Endothelial cell of umbilical vein (primary cell): ENCODE results near the gene ALDH1L2. TPM values are rescaled to one million over a fixed set of nuclear protein-coding genes. Genes with fewer than 3 reads are reported as not detected.

Experiments
- BruUV-seq: library from RNA; stranded (reverse); fragments of 400-500 nt; replicated peaks from 2 replicates; lab custom pipeline; 2021; lab: Mats Ljungman, UMichigan
- CTCF ChIA-PET: fragments of 300-600, 350-600 bp; sonication (Branson Sonifier 250); formaldehyde crosslinking; loops from one replicate; lab custom pipeline; 2021; ENCODE audit warnings: antibody characterized with exemption, inconsistent platforms; lab: Charles Lee
- POLR2A ChIA-PET: fragments of 300-600, 350-600 bp; sonication (Branson Sonifier 250); formaldehyde crosslinking; loops from one replicate; lab custom pipeline; 2021; ENCODE audit warnings: antibody characterized with exemption, inconsistent platforms; lab: Charles Lee
- DNase-seq: peaks from one replicate; pipeline ENCODE4 v3.0.0-alpha.2; 2011; ENCODE audit warnings: low read depth, low spot score
- FAIRE-seq: peaks from 2 replicates; lab custom pipeline; 2011; peaks lifted over from hg19 to GRCh38; lab: Jason Lieb, UNC
- H2AFZ ChIP-seq: 2 replicates; pipeline ENCODE4 v1.6.0; 2012; ENCODE audit warnings: low read depth, low read length, control low read depth, inconsistent platforms
- H3K27ac ChIP-seq: 2 replicates; pipeline ENCODE4 v1.5.1; 2011; ENCODE audit warnings: low read depth, mild to moderate bottlenecking, control low read depth, low read length, moderate library complexity; ENCODE audit not compliant: insufficient read depth
- H3K27me3 ChIP-seq, 2 experiments: 2 replicates each; pipeline versions ENCODE4 v1.6.0 to v1.6.1; 2011; ENCODE audit warnings: low read length in 2 of 2, mixed read lengths in 1 of 2; ENCODE audit not compliant: control insufficient read depth in 2 of 2, insufficient read depth in 2 of 2
- H3K36me3 ChIP-seq, 2 experiments: 2 replicates in 1 of 2; 3 replicates in 1 of 2; pipeline ENCODE4 v1.5.1; 2011; ENCODE audit warnings: low read length in 2 of 2, mild to moderate bottlenecking in 1 of 2, moderate library complexity in 1 of 2; ENCODE audit not compliant: control insufficient read depth in 2 of 2, insufficient read depth in 2 of 2; ENCODE audit errors: extremely low read depth in 1 of 2
- H3K4me1 ChIP-seq: 3 replicates; pipeline ENCODE4 v1.5.1; 2011; ENCODE audit warnings: mild to moderate bottlenecking, low read length; ENCODE audit not compliant: control insufficient read depth, insufficient read depth; ENCODE audit errors: extremely low read depth
- H3K4me2 ChIP-seq: 2 replicates; pipeline ENCODE4 v1.6.1; 2011; ENCODE audit warnings: low read length, control low read depth, mixed read lengths; ENCODE audit not compliant: insufficient read depth
- H3K4me3 ChIP-seq, 3 experiments: fragments of 200-600 bp in 1 of 3; sonication (generic), shearing (Covaris generic) in 1 of 3; replicated peaks in 1 of 3; 2 replicates each; pipeline ENCODE4 v1.5.1; 2011 to 2016; ENCODE audit warnings: control low read depth in 3 of 3, low read length in 3 of 3, mild to moderate bottlenecking in 2 of 3, inconsistent platforms in 1 of 3, low read depth in 1 of 3, moderate library complexity in 1 of 3; ENCODE audit not compliant: insufficient read depth in 1 of 3
- H3K79me2 ChIP-seq: 2 replicates; pipeline ENCODE4 v1.6.0; 2012; ENCODE audit warnings: low read length, inconsistent platforms; ENCODE audit not compliant: control insufficient read depth, insufficient read depth
- H3K9ac ChIP-seq: replicated peaks from 2 replicates; pipeline ENCODE3; 2011; ENCODE audit warnings: low read length, control low read depth; ENCODE audit not compliant: insufficient read depth; ENCODE audit errors: extremely low read depth
- H3K9me1 ChIP-seq: replicated peaks from 3 replicates; pipeline ENCODE4 v1.6.0; 2011; ENCODE audit warnings: mild to moderate bottlenecking, low read length; ENCODE audit not compliant: control insufficient read depth, insufficient read depth; ENCODE audit errors: extremely low read depth
- H3K9me3 ChIP-seq: replicated peaks from 2 replicates; pipeline ENCODE4 v1.5.1; 2012; ENCODE audit warnings: low read length, inconsistent platforms; ENCODE audit not compliant: control insufficient read depth, insufficient read depth
- H4K20me1 ChIP-seq: replicated peaks from 2 replicates; pipeline ENCODE3; 2011; ENCODE audit warnings: mild to moderate bottlenecking, low read length; ENCODE audit not compliant: control insufficient read depth, insufficient read depth; ENCODE audit errors: extremely low read depth
- EZH2 ChIP-seq: IDR thresholded peaks from 2 replicates; pipeline ENCODE4 v1.6.1; 2012; ENCODE audit warnings: borderline replicate concordance, low read depth, mild to moderate bottlenecking, moderate library complexity, low read length, inconsistent platforms; ENCODE audit not compliant: severe bottlenecking
- FOS ChIP-seq: IDR thresholded peaks from 2 replicates; pipeline ENCODE4 v1.6.1; 2011; ENCODE audit warnings: mild to moderate bottlenecking, low read length, moderate library complexity, borderline replicate concordance; ENCODE audit not compliant: insufficient read depth
- GATA2 ChIP-seq: IDR thresholded peaks from 2 replicates; pipeline ENCODE4 v1.7.0; 2011; ENCODE audit warnings: low read depth, mild to moderate bottlenecking, moderate library complexity, mixed read lengths, low read length; ENCODE audit not compliant: insufficient read length, insufficient read depth
- JUN ChIP-seq: IDR thresholded peaks from 2 replicates; pipeline ENCODE4 v1.6.1; 2011; ENCODE audit warnings: borderline replicate concordance, low read depth; ENCODE audit not compliant: insufficient read length, insufficient read depth
- MYC ChIP-seq: IDR thresholded peaks from one replicate; pipeline ENCODE4 v1.6.1; 2011; ENCODE audit warnings: mild to moderate bottlenecking, low read depth, low read length
- POLR2A ChIP-seq: IDR thresholded peaks from 2 replicates; pipeline ENCODE4 v1.6.1; 2012; ENCODE audit warnings: low read depth, mild to moderate bottlenecking, control low read depth, low read length
- POLR2AphosphoS5 ChIP-seq: IDR thresholded peaks from 2 replicates; pipeline ENCODE4 v1.6.1; 2012; ENCODE audit warnings: low read depth, mild to moderate bottlenecking, control low read depth, low read length, moderate library complexity; ENCODE audit not compliant: insufficient read depth
- dilution Hi-C: fragments of 300-500 bp; cut with MboI; formaldehyde crosslinking; loops from one replicate; pipeline ENCODE4 v1.15.0; 2019; ENCODE audit warnings: low sequenced_read_pairs; ENCODE audit not compliant: extremely low pct_ligation_motif_present
- intact Hi-C: fragments of 100-400 bp; cut with micrococcal nuclease; formaldehyde crosslinking; loops from one replicate; pipeline ENCODE4 v1.10.0; 2022
- polyA plus RNA-seq, 4 experiments: library from polyadenylated mRNA; depleted of rRNA in 3 of 4; stranded (reverse) in 3 of 4; unstranded in 1 of 4; fragments of >200 nt; gene quantifications; 2 replicates each; pipeline versions ENCODE4 v1.2.1 to v1.2.3, GENCODE V29; 2011 to 2012; ENCODE audit warnings: missing spikeins in 1 of 4
- total RNA-seq: library from RNA; stranded (reverse); gene quantifications from 2 replicates; pipeline ENCODE4 v1.2.3, GENCODE V29; 2021
- TF ChIP-seq, protein P1 (sequence below): IDR thresholded peaks from 2 replicates; pipeline ENCODE4 v1.6.1; 2011; ENCODE audit not compliant: insufficient read depth, insufficient read length
- TF ChIP-seq, protein P2 (sequence below), 2 donors: IDR thresholded peaks; 1 replicate in 1 of 2; 2 replicates in 1 of 2; pipeline ENCODE4 v1.5.1; 2011; ENCODE audit warnings: low read length in 2 of 2, mild to moderate bottlenecking in 2 of 2, moderate library complexity in 2 of 2, control low read depth in 1 of 2, inconsistent platforms in 1 of 2, low read depth in 1 of 2; ENCODE audit not compliant: insufficient read depth in 1 of 2; ENCODE audit errors: extremely low read depth in 1 of 2

The ALDH1L2 gene
- total and polyA plus RNA-seq, 2 donors (not counting 3 experiments of a cell fraction or from before 2014, with no cell fraction given), result 1.4 to 2.5 TPM

DNA sequence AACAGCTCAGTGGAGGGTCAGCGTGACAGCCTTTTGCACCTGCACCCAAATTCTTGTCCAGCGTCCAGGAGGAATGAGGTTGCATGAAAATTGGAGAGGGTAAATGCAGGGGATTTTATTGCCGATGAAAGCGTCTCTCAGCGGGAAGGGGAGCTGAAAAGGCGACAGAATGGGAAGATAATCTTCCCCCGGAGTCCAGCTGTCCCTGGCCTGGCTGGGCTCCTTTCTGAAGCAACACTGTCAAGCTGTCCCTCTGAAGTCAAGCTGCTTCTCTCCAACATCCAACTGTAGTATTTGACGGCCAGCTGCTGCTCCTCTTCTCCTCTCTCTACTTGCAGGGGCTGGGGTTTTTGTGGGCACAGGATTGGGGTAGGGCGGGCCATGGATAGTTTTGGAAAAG lies 65.5 kb downstream of the ALDH1L2 start:
- no TSS peak for BruUV-seq
- Histone ChIP-seq H2AFZ (no peak overlapping the region), H3K9me3 (no peaks in the 10 kb centered on the region), H3K4me2 (no peak overlapping the region), H3K9me1 (no peaks in the 10 kb centered on the region), H3K4me3 (no peak overlapping the region), H3K27ac (no peak overlapping the region), H3K4me1 (no peaks in the 10 kb centered on the region), H4K20me1 (no peaks in the 10 kb centered on the region), H3K27me3 (no peaks in the 10 kb centered on the region), H3K9ac (no peak overlapping the region), H3K79me2 (no peaks in the 10 kb centered on the region), H3K36me3 (peaks cover 0 to 2% of the 10 kb centered on the region in 2 experiments)
- no peak for DNase-seq
- no peak for FAIRE-seq
- TF ChIP-seq, protein P1, sequence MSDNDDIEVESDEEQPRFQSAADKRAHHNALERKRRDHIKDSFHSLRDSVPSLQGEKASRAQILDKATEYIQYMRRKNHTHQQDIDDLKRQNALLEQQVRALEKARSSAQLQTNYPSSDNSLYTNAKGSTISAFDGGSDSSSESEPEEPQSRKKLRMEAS, result no peak
- no peak for TF ChIP-seq JUN
- no peak for TF ChIP-seq GATA2
- TF ChIP-seq, protein P2, sequence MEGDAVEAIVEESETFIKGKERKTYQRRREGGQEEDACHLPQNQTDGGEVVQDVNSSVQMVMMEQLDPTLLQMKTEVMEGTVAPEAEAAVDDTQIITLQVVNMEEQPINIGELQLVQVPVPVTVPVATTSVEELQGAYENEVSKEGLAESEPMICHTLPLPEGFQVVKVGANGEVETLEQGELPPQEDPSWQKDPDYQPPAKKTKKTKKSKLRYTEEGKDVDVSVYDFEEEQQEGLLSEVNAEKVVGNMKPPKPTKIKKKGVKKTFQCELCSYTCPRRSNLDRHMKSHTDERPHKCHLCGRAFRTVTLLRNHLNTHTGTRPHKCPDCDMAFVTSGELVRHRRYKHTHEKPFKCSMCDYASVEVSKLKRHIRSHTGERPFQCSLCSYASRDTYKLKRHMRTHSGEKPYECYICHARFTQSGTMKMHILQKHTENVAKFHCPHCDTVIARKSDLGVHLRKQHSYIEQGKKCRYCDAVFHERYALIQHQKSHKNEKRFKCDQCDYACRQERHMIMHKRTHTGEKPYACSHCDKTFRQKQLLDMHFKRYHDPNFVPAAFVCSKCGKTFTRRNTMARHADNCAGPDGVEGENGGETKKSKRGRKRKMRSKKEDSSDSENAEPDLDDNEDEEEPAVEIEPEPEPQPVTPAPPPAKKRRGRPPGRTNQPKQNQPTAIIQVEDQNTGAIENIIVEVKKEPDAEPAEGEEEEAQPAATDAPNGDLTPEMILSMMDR (IDR thresholded peaks at IDR 0.05; ENCODE audit: extremely low read depth in 1 of 2, insufficient read depth in 1 of 2, low read depth in 1 of 2, low read length in 2 of 2), result no peak
- TF ChIP-seq EZH2, result no peak
- no peak for TF ChIP-seq FOS
- no peak for TF ChIP-seq POLR2A
- TF ChIP-seq POLR2AphosphoS5, result no peak
- TF ChIP-seq MYC, result no peak
- CTCF ChIA-PET, result no interaction called here
- intact Hi-C loops (no loop called here), dilution Hi-C loops (no loop called here)
- POLR2A ChIA-PET, result no interaction called here
